ENCODE data around the gene TMEM184A. TPM values are rescaled to one million over a fixed set of nuclear protein-coding genes. Genes with fewer than 3 reads are reported as not detected.
"Not testable (repeated sequence)": the region's sequence is repeated elsewhere in the genome, so short reads cannot be mapped to it uniquely, and the experiment has no call there.

Gene TMEM184A
- total and polyA plus RNA-seq, 2 donors: 6.7 to 9.7 TPM

- Histone ChIP-seq H3K4me3 (ENCODE audit: low read depth, low read length) (no peak overlapping the region), H3K27ac (ENCODE audit: low read depth) (no peak overlapping the region), H3K36me3 (ENCODE audit: insufficient read depth) (no peaks in the 10 kb centered on the region), H3K4me1 (ENCODE audit: insufficient read depth) (no peaks in the 10 kb centered on the region)
- no peak for DNase-seq (ENCODE audit: extremely low spot score)
- 76% methylated on average over 18 of the region's 18 CpGs for WGBS
Measured at GRCh38 chr7:1516586-1517251, 39.3 kb downstream of the TMEM184A start.

- not testable (repeated sequence) for H3K4me3 ChIP-seq (ENCODE audit: low read depth, low read length); DNase-seq (ENCODE audit: extremely low spot score); H3K27ac ChIP-seq (ENCODE audit: low read depth); H3K36me3 ChIP-seq (ENCODE audit: insufficient read depth); H3K4me1 ChIP-seq (ENCODE audit: insufficient read depth)
- 69% methylated on average over 17 of the region's 17 CpGs for WGBS
Measured at GRCh38 chr7:1515509-1515967, 40.5 kb downstream of the TMEM184A start.

GRCh38 chr7:1514995-1515401 lies 41.0 kb downstream of the TMEM184A start:
- no peak overlapping the region for H3K4me3 ChIP-seq (ENCODE audit: low read depth, low read length)
- WGBS: 77% methylated on average over 4 of the region's 4 CpGs
- H3K27ac ChIP-seq (ENCODE audit: low read depth): no peak overlapping the region
- no peaks in the 10 kb centered on the region for H3K4me1 ChIP-seq (ENCODE audit: insufficient read depth)
- DNase-seq (ENCODE audit: extremely low spot score): no peak
- H3K36me3 ChIP-seq (ENCODE audit: insufficient read depth): no peaks in the 10 kb centered on the region

- Histone ChIP-seq H3K27ac (ENCODE audit: low read depth) (no peak overlapping the region), H3K4me3 (ENCODE audit: low read depth, low read length) (no peak overlapping the region), H3K36me3 (ENCODE audit: insufficient read depth) (no peaks in the 10 kb centered on the region), H3K4me1 (ENCODE audit: insufficient read depth) (no peaks in the 10 kb centered on the region)
- DNase-seq (ENCODE audit: extremely low spot score): no peak
- 79% methylated on average over 12 of the region's 12 CpGs for WGBS
Measured at GRCh38 chr7:1514407-1514806, 41.6 kb downstream of the TMEM184A start.

GRCh38 chr7:1513657-1514095 lies 42.3 kb downstream of the TMEM184A start:
- Histone ChIP-seq H3K27ac (ENCODE audit: low read depth) (peak overlapping the region; percentile 25), H3K36me3 (ENCODE audit: insufficient read depth) (no peaks in the 10 kb centered on the region), H3K4me3 (ENCODE audit: low read depth, low read length) (no peak overlapping the region), H3K4me1 (ENCODE audit: insufficient read depth) (no peaks in the 10 kb centered on the region)
- 38% methylated on average over 20 of the region's 20 CpGs for WGBS
- no peak for DNase-seq (ENCODE audit: extremely low spot score)

- no peak for DNase-seq (ENCODE audit: extremely low spot score)
- no peak overlapping the region for H3K4me3 ChIP-seq (ENCODE audit: low read depth, low read length)
- H3K27ac ChIP-seq (ENCODE audit: low read depth): peak overlapping the region; percentile 25
- no peaks in the 10 kb centered on the region for H3K36me3 ChIP-seq (ENCODE audit: insufficient read depth)
- H3K4me1 ChIP-seq (ENCODE audit: insufficient read depth): no peaks in the 10 kb centered on the region
- 63% methylated on average over 35 of the region's 35 CpGs for WGBS
Measured at GRCh38 chr7:1512781-1513656, 43.0 kb downstream of the TMEM184A start.

- no peak overlapping the region for H3K27ac ChIP-seq (ENCODE audit: low read depth)
Measured at GRCh38 chr7:1511444-1512422, 44.3 kb downstream of the TMEM184A start.

GRCh38 chr7:1510780-1511154 lies 45.2 kb downstream of the TMEM184A start:
- no peak for DNase-seq (ENCODE audit: extremely low spot score)
- Histone ChIP-seq H3K36me3 (ENCODE audit: insufficient read depth) (no peaks in the 10 kb centered on the region), H3K27ac (ENCODE audit: low read depth) (no peak overlapping the region), H3K4me1 (ENCODE audit: insufficient read depth) (no peaks in the 10 kb centered on the region), H3K4me3 (ENCODE audit: low read depth, low read length) (no peak overlapping the region)
- whole genome bisulfite sequencing: 72% methylated on average over 16 of the region's 16 CpGs

More at GRCh38 chr7:1511444-1512422, 44.3 kb downstream of the TMEM184A start:
- no peaks in the 10 kb centered on the region for H3K36me3 ChIP-seq (ENCODE audit: insufficient read depth)
- H3K4me1 ChIP-seq (ENCODE audit: insufficient read depth): no peaks in the 10 kb centered on the region
- H3K4me3 ChIP-seq (ENCODE audit: low read depth, low read length): no peak overlapping the region
- 82% methylated on average over 30 of the region's 30 CpGs for WGBS
- no peak for DNase-seq (ENCODE audit: extremely low spot score)

- 86% methylated on average over 14 of the region's 14 CpGs for WGBS
- no peak for DNase-seq (ENCODE audit: extremely low spot score)
- Histone ChIP-seq H3K27ac (ENCODE audit: low read depth) (no peak overlapping the region), H3K4me1 (ENCODE audit: insufficient read depth) (no peaks in the 10 kb centered on the region), H3K36me3 (ENCODE audit: insufficient read depth) (no peaks in the 10 kb centered on the region), H3K4me3 (ENCODE audit: low read depth, low read length) (no peak overlapping the region)
Measured at GRCh38 chr7:1509226-1509625, 46.8 kb downstream of the TMEM184A start.

GRCh38 chr7:1508277-1508758 lies 47.7 kb downstream of the TMEM184A start:
- no peaks in the 10 kb centered on the region for H3K4me1 ChIP-seq (ENCODE audit: insufficient read depth)
- H3K27ac ChIP-seq (ENCODE audit: low read depth): no peak overlapping the region
- no peak for DNase-seq (ENCODE audit: extremely low spot score)
- no peak overlapping the region for H3K4me3 ChIP-seq (ENCODE audit: low read depth, low read length)
- H3K36me3 ChIP-seq (ENCODE audit: insufficient read depth): no peaks in the 10 kb centered on the region
- 76% methylated on average over 10 of the region's 10 CpGs for WGBS

GRCh38 chr7:1505731-1506550 lies 50.1 kb downstream of the TMEM184A start:
- WGBS: 80% methylated on average over 35 of the region's 35 CpGs
- no peaks in the 10 kb centered on the region for H3K36me3 ChIP-seq (ENCODE audit: insufficient read depth)
- no peaks in the 10 kb centered on the region for H3K4me1 ChIP-seq (ENCODE audit: insufficient read depth)
- no peak for DNase-seq (ENCODE audit: extremely low spot score)
- no peak overlapping the region for H3K4me3 ChIP-seq (ENCODE audit: low read depth, low read length)
- H3K27ac ChIP-seq (ENCODE audit: low read depth): no peak overlapping the region
